OCI-M2 (cell line): ENCODE measurements around the gene FAM13B.
"Not testable (repeated sequence)": the region's sequence is repeated elsewhere in the genome, so short reads cannot be mapped to it uniquely, and the experiment has no call there.

ENCODE experiments used
- DNase-seq: peaks from one replicate; lab custom pipeline; 2025; ENCODE audit not compliant: unreplicated experiment; lab: John Stamatoyannopoulos, UW

The FAM13B gene

DNA sequence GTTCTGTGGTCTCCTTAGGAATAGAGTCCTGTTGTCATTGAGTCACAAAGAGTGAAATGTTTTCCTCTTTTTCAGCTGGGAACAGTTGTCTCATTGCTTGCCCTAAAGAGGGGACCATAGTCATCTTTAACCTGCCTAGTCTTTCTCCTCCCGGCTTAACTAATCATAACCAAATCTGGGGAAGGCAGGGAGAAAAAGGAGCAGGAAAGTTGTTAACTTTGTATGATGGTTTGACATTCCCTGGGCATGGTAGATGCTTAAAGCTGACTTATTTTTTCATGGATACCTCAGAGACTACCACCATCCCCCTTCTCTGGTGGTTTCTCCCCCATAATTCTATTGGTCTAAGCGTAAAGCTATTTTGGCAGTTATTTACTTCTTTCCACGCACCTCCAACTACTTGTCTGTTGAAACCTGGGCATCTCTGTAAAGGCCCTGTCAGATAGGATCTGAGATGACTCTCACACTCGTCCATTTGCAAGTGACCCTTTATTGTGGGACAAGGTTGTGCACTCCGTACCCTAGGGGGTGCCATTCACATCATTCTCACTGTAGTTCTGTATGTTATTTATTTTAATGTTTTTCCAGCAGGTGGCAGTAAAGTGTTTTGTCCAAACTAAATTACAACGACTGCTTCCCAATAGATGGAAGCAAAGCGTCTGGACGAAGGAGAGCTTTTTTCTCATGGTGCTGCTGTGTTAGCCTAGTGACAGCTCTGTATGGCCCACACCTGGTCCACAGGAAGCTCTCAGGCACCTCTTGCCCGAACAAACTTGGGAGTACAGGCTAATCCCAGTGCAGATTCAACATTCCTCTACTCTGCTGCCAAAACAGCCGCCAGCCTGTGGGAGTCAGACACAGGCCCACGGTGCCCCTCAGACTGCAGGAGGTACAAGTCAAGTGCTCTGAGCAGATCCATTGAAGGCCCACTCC is 3.0 kb upstream of the FAM13B start:
- peak; percentile 34 for DNase-seq

DNA sequence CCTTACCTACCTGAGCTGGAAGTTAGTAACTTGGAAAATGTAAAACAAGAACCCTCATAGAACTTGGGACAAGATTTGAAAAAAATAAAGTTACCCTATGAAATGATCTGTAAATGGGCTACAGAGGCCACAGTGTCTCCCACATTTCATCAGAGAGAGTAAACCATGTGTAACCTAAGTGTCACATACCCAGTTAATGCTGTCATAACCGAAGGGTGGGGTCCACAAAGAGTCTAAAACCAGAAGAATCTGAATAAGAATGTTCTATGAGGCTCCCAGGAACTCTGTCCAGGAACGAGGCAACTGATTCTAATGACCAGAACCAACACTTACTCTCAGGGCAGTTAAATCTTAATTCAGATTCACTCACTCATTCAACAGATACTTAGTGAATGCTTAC is 1.0 kb upstream of the FAM13B start:
- no peak for DNase-seq

DNA sequence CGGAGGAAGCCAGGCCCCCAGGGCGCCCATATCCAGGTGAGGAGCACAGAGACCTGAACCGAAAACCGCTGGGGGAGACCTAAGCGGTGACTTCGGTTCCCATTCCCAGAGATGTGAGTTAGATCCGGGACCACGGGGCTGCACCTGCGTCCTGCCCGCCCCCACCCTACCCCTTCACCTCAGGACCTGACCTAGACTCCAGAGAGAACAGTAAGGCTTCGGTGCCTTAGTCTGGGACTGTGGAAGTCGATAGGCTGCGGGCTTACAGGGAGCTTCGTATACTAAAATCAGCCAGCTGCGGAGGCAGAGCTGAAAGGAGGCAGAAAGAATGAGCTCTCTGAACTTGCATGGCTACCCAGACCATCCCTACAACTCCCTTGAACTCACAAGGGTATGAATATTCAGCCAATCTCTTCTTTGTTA is 518 bp upstream of the FAM13B start:
- no peak for DNase-seq

DNA sequence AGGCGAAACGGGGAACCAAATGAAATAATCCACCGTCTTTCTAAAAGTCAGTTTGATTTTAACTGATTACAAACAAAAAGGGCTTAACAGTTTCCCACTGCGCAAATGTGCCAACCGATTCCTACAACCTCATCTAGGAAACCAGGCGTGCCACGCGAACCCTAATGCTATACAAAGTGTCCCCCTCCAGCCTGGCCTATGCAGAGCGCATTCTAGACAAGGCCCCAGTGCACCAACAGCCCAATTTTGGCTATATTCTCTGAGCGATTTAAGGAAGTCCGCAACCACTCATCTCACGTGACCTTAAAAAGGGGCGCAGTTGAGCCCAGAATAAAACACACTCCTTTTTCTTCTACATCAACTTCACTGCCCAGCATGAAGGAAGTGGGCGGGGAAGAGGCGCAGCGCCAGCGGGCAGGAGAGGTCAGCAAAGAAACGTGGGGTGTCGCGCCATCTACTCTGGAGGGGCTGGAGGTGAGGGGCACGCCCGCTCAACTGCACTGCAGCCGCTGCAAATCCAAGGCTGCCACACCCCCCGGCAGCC is 779 bp downstream of the FAM13B start:
- peak; percentile 26 for DNase-seq

DNA sequence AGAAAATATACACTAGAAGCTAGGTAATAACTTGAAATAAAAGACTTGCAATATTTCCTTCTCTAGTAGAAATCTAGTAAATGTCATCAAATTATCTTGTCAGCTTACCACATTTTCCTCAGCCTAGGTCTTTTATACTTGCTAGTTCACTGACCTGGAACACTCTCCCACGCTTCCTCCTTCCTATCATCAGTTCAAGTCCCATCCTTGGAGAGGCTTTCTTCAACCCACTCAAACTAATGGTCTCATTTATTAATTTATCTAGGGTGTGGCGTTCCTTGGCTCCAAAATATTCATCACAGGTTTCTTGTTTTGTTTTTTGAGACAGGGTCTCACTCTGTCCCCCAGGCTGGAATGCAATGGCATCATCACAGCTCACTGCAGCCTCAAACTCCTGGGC is 2.9 kb downstream of the FAM13B start:
- DNase-seq, result no peak

DNA sequence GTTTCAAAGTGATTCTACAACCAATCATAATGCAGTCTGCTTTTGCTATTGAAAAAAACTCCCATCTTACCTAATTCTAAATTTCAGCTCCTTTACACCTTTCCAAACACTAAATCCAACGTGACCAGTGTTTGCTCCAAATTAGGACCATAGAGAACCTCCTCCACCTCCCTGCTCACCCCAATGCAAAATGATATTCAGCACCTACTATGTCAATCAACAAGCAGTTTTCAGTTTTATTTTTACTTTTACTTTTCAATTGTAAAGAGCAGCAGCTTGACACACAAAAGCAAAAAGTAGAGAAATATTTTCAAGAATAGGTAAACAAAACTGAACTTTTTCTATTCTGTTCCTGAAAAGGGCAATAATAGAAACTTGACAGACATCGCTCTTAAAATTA is 3.4 kb downstream of the FAM13B start:
- DNase-seq, result no peak

DNA sequence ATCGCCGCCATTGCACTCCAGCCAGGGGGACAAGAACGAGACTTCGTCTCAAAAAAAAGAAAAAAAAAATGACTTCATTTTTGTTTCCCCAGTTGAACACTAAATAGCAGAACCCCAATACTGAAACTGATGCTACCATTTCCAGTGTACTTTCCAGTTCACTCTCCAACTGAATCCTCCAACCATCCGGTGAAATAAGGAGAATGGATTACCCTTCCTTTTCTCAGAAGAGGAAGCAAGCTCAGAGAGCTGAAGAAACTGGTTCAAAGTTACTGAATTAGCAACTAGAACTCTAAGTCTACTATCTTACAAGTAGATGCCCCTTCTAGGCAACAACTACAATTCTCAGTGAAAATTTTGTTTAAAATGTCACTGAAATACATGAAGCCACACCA is 3.9 kb downstream of the FAM13B start:
- no peak for DNase-seq

DNA sequence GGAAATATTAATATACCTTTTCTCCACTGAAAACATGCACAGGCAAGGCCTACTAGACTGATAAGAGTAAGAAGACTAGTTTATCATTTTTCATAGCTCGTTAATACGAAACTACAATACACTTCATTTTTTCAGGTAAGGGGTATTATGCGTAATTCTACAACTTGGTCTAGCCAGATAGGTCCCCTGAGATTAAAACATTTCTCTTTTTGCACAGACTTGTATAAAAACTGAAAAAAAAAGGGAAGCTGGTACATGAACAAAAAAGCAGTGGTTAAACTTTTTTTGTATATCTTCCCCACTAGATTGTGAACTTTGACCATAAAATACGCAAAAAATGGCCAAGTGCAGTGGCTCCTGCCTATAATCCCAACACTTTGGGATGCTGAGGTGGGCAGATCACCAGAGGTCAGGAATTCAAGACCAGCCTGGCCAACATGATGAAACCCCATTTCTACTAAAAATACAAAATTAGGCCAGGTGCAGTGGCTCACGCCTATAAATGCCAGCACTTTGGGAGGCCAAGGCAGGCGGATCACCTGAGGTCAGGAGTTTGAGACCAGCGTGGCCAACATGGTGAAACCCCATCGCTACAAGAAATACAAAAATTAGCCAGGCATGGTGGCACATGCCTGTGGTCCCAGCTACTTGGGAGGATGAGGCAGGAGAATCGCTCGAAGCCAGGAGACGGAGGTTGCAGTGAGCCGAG is 4.5 kb downstream of the FAM13B start:
- not testable (repeated sequence) for DNase-seq

DNA sequence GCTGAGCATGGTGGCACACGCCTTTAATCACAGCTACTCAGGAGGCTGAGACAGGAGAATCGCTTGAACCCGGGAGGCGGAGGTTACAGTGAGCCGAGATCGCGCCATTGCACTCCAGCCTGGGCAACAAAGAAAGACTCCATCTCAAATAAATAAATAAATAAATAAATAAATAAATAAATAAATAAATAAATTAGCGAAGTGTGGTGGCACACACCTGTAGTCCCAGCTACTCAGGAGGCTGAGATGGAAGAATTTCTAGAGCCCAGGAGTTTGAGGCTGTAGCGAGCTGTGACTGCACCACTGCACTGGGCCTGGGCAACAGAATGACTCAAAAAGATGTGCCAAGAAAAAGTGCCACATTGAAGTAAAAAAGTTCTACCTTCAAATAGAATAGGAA is 6.1 kb downstream of the FAM13B start:
- DNase-seq, result not testable (repeated sequence)

DNA sequence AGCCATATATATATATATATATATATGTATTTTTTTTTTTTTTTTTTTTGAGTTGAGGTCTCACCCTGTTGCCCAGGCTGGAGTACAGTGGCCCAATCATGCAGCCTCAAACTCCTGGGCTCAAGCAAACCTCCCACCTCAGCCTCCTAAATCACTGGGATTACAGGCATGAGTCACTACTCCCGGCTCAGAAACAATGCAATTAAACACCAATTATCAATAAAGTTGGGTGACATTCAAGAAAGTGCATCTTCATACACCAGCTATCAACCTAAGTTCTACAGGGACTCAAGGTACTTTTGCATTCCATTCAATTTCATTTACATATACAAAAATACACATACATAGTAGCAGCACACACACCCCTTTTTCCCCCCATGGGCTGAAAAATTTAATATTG is 7.6 kb downstream of the FAM13B start:
- DNase-seq, result no peak

DNA sequence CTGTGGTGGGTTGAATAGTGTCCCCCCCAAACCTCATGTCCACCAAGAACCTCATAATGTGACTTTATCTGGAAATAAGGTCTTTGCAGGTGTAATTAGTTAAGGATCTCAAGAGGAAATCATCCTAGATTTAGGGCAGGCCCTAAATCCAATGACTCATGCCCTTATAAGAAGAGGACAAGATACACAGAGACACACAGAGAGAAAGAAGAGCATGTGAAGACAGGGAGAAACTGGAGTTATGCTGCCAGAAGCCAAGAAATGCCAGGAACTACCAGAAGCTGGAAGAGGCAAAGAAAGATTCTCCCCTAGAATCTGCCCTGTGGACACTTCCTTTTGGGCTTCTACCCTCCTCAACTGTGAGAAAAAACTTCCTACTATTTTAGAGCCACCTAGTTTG is 8.8 kb downstream of the FAM13B start:
- no peak for DNase-seq

DNA sequence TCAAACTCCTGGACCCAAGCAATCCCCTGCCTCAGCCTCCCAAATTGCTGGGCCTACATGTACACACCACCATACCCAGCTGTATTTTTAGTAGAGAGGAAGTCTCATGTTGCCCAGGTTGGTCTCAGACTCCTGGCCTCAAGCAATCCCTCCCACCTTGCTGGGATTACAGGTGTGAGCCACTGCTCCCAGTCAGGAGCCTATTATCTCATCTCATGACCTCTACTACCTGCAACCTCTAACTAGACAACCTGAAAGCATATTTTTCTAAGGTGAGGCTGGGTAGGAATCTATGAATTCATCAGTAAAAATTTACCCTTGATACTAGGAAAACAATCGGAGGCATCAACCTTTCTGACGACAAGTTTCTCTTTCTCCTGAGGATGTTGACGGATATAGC is 10.0 kb downstream of the FAM13B start:
- DNase-seq, result no peak

DNA sequence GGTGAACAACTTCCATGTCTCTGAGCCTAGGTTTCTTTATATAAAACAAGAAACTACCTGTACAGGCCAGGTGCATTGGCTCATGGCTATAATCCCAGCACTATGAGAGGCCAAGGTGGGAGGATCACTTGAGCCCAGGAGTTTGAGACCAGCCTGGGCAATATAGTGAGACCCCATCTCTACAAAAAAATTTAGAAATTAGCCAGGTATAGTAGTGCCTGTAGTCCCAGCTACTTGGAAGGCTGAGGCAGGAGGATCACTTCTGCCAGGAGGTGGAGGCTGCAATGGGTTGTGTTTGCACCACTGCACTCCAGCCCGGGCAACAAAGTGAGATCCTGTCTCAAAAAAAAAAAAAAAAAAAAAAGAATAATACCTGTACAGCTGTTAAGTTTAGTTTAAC is 11.1 kb downstream of the FAM13B start:
- no peak for DNase-seq

DNA sequence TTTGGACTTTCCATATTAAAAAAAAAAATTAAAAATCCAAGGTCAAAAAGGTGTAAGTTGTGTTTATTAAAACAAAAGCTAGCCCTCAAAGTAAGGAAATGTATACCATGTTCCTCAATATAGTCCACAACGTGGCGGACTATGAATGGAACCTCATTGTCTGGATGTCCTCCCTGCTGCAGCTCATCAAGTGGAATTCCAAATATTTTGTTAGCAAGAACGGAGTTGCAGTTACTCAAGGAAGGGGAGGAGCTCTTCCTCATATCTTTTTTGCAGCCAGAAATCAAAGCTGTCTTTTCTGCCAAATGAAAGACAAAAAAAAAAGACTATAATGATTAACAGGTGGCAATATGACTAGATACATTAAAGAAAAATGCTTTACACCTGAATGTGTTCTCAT is 14.0 kb downstream of the FAM13B start:
- DNase-seq, result no peak

DNA sequence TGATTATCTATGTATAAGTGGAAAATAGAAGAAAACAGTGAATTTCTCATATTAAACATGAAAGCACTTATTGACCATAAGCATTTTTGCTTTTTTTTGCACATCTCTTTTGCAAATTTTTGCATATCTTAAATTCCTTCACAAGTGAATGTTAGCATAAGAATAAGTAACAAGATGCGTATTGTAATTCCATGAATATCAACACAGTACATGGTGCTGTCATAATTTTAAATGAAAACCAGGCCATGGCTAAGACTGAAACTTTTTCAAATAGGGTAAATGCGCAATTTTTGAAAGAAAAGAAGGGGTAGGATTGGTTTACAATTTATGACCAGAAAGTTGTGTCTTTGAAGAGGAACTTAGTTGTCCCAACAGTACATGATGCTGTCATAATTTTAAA is 17.0 kb downstream of the FAM13B start:
- DNase-seq, result no peak

DNA sequence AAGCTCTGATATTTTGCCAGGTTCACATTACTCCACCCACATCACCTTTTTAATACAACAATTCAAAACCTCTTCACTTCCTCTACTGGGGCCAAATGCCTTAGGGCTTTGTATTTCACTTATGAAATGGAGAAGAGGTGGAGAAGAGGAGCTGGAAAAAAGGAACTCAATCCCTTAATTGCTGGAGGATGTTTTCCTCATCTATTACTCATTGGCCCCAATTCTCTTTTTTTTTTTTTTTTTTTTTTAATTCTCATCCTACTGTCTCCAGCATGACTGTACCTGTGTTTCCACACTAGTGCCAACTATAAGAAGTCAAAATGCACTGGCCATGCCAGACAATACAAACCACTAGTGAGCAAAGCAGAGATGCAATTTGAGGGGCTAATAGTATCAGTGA is 20.9 kb downstream of the FAM13B start:
- no peak for DNase-seq

DNA sequence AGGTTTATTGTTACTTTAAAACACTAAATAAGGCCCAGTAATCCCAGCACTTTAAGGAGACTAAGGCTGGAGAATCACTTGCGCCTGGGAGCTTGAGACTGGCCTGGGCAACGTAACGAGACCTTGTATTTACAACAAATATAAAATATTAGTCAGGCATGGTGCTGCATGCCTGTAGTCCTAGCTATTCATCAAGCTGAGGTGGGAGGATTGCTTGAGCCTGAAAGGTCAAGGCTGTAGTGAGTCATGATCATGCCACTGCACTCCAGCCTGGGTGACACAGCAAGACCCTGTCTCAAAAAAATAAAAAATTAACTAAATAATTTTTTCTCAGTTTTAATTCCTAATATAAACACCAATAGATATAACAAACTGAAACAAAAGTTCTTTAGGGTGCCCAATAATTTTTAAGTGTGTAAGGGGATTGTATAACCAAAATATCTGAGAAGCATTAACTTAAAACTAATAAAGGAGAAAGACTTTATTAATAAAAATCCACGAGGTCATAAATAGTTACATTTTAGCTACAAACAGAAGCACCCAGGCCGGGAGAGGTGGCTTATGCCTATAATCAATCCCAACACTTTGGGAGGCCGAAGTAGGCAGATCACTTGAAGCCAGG is 32.7 kb downstream of the FAM13B start:
- DNase-seq, result no peak

DNA sequence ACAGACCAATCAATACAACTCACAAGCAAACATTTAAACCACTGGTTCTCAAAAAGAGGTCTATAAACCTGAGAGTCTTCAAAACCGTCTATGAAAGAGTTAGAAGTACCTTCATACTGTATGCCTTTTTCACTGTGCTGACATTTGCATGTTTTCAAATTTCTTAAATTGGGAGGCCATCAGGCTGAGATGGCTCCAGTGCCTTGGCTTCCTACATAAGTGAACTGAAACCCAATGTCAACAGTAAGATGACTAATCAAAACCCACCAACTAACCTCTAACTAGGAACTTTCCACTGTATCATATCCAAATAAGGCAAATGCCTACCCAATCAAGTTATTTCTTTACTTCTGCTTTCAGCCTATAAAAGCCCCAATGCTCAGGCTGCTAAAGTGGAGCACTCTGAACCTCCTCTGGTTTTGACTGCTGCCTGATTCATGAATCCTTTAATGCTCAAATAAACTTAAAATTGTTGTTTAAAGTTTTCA is 35.1 kb downstream of the FAM13B start:
- no peak for DNase-seq

DNA sequence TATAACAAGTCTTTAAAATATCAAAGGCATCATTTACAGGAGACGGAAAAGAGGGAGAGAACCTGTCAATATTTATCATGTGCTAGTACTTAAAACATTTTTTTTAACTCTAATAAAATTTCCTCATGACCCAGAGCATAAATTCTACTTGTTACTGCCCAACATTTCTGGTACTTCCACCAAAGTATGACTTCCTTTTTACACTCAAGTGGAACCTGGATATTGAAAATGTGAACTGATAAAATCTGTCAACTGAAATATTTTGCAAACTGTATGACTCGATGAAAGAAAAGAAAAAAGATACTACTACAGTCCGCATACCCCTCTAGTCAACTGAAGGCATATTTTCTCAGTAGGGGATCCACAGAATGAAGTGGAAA is 37.1 kb downstream of the FAM13B start:
- DNase-seq, result no peak

DNA sequence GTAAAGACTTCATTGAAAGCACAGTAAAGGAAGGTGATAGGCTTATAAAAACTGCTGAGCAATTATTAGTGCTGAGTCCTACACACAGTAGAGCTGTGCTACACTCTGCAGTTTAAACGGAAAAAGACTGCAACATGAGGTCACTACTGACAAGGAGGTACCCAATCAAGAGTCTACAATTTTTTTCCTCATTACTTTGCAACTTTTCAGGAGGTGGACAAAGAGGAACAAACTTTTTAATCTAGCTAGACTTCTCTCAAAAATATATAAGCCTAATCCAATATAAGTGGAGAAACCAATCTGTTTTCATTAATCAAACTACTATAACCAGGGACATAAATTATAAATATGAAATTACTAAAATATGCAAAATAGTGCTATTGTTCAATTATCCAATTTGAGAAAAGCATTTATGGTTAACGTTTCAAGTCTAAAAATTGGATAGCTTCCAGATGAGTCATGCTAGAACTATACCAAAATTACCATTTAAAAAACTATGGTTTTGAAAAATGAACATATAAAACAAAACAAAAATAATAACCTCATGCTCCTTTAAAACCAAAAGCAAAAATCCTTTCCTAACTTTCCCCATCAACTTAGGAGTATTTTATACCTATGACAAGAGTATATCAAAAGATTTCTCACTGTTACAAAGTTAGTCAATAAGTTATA is 37.7 kb downstream of the FAM13B start:
- DNase-seq, result no peak

DNA sequence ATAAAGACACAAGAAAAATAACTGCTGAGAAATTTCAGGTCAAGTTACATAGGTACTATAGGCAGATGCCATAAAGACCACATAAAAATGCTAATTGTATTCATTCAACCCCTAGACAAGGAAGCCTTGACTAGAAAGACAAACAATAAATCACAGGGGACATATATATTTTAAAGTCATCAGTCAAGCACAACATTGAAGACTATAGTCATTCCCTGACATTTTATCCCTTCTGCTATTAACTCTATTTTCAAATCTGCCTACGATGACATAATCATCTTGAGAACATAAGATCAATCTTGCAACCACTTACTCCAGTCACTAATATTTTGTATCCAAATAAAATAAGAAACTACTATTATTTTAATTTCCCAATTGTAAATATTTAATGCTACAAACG is 38.3 kb downstream of the FAM13B start:
- DNase-seq, result no peak
